Keratinocyte (primary cell): ENCODE results near the gene CTF1.

Source experiments
- EZH2 ChIP-seq: IDR thresholded peaks from one replicate; pipeline ENCODE4 v1.6.1; 2012; ENCODE audit warnings: inconsistent platforms, mild to moderate bottlenecking, low read length, moderate library complexity
- TF ChIP-seq, protein P1 (sequence below), 3 experiments: IDR thresholded peaks in 1 of 3; conservative IDR thresholded peaks in 1 of 3; optimal IDR thresholded peaks in 1 of 3; 2 replicates in 2 of 3; 3 replicates in 1 of 3; pipeline versions ENCODE3 to v1.5.1; 2011; ENCODE audit warnings: low read length in 3 of 3, mild to moderate bottlenecking in 3 of 3, moderate library complexity in 2 of 3, control low read depth in 1 of 3, inconsistent platforms in 1 of 3; ENCODE audit not compliant: insufficient read depth in 2 of 3; ENCODE audit errors: extremely low read depth in 1 of 3

DNA sequence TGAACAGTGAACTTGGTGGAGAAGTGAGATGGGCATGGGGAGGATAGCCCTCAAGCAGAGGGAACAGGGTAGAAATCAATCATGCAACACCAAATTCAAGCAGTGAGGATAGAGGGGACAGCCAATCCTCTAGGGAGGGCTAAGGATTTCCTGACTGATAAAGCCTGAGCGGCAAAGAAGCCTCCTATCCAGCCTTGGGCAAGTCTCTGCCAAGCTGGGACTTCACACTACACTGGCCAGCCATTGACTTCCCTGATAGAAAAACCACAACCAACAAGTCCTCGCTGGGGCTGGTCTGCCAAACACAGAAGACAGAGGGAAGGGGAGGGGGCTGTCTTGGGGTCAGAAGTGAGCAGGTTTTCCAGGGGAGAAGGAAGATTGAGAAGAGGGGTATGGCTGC lies 24.5 kb downstream of the CTF1 start:
- TF ChIP-seq, protein P1, sequence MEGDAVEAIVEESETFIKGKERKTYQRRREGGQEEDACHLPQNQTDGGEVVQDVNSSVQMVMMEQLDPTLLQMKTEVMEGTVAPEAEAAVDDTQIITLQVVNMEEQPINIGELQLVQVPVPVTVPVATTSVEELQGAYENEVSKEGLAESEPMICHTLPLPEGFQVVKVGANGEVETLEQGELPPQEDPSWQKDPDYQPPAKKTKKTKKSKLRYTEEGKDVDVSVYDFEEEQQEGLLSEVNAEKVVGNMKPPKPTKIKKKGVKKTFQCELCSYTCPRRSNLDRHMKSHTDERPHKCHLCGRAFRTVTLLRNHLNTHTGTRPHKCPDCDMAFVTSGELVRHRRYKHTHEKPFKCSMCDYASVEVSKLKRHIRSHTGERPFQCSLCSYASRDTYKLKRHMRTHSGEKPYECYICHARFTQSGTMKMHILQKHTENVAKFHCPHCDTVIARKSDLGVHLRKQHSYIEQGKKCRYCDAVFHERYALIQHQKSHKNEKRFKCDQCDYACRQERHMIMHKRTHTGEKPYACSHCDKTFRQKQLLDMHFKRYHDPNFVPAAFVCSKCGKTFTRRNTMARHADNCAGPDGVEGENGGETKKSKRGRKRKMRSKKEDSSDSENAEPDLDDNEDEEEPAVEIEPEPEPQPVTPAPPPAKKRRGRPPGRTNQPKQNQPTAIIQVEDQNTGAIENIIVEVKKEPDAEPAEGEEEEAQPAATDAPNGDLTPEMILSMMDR (optimal IDR thresholded peaks at IDR 0.05 in 1 of 3, IDR thresholded peaks at IDR 0.05 in 1 of 3, conservative IDR thresholded peaks at IDR 0.05 in 1 of 3; ENCODE audit: extremely low read depth in 1 of 3, insufficient read depth in 2 of 3, low read length in 3 of 3), result no peak
- no peak for TF ChIP-seq EZH2
